ENCODE data around the gene G2E3. TPM values are rescaled to one million over a fixed set of nuclear protein-coding genes. Genes with fewer than 3 reads are reported as not detected.

The G2E3 gene
- total and polyA plus RNA-seq, 2 of the 4 experiments (the other 2 are of a cell fraction): 9.6 to 19.4 TPM

GRCh38 chr14:30585204-30585603 lies 26.2 kb downstream of the G2E3 start:
- Histone ChIP-seq H2AK5ac (ENCODE audit: low read depth, low read length) (no peak overlapping the region), H2BK15ac (ENCODE audit: low read depth, low read length) (no peak overlapping the region), H2BK20ac (ENCODE audit: low read depth, low read length) (no peak overlapping the region), H2AFZ (replicated peaks; ENCODE audit: low read length, poor library complexity) (no peak overlapping the region), H4K20me1 (ENCODE audit: insufficient read depth, low read length) (peaks cover 9% of the 10 kb centered on the region), H2BK120ac (ENCODE audit: low read depth, low read length) (no peak overlapping the region), H3K4me1 (ENCODE audit: control insufficient read depth, insufficient read depth, low read length) (peaks cover 5% of the 10 kb centered on the region; the same call in 1 of the 2 replicates), H3K9me1 (ENCODE audit: insufficient read depth, low read length) (peaks cover 3% of the 10 kb centered on the region), H3K18ac (ENCODE audit: low read depth, low read length) (no peak overlapping the region), H2BK5ac (ENCODE audit: low read depth, low read length, poor library complexity, severe bottlenecking) (no peak overlapping the region), H3K14ac (replicated peaks; ENCODE audit: low read depth, low read length) (no peak overlapping the region), H3K9ac (ENCODE audit: low read depth, low read length) (no peak overlapping the region), H3K36me3 (ENCODE audit: control insufficient read depth, insufficient read depth, low read length) (peaks cover 3% of the 10 kb centered on the region; the same call in 1 of the 2 replicates), H3K9me3 (ENCODE audit: control insufficient read depth, insufficient read depth, low read length) (no peaks in the 10 kb centered on the region), H4K8ac (ENCODE audit: low read depth in 2 of 2, low read length in 2 of 2) (no peak overlapping the region), H3K27me3 (ENCODE audit: control insufficient read depth, insufficient read depth, low read length) (no peaks in the 10 kb centered on the region), H3K23ac (ENCODE audit: low read depth, low read length) (no peak overlapping the region), H4K5ac (ENCODE audit: low read depth, low read length) (no peak overlapping the region), H3K4ac (ENCODE audit: low read depth, low read length) (no peak overlapping the region), H3K27ac (ENCODE audit: insufficient read depth, low read length) (no peak overlapping the region), H3K79me1 (ENCODE audit: low read depth in 1 of 2, low read length in 2 of 2) (peaks cover 33 to 41% of the 10 kb centered on the region in 2 experiments), H3K4me2 (ENCODE audit: low read depth, low read length) (no peak overlapping the region), H3K56ac (ENCODE audit: extremely low read depth, insufficient read depth, low read length) (no peak overlapping the region), H3K4me3 (ENCODE audit: insufficient read depth, low read depth, low read length) (no peak overlapping the region), H4K91ac (ENCODE audit: insufficient read depth, low read depth, low read length) (no peak overlapping the region), H2AK9ac (replicated peaks; ENCODE audit: low read depth, low read length, poor library complexity) (no peak overlapping the region)
- ChIA-PET POLR2A (ENCODE audit: unreplicated experiment) (no interaction called here), CTCF (no interaction called here)
- DNase-seq (no peak), ATAC-seq (ENCODE audit: low read depth) (no peak)
- TF ChIP-seq RAD21 (IDR thresholded peaks at IDR 0.05; ENCODE audit: low read length): no peak
- no peak for TF ChIP-seq ELK1 (IDR thresholded peaks at IDR 0.05; ENCODE audit: borderline replicate concordance, low read depth, low read length)
- TF ChIP-seq CHD1 (IDR thresholded peaks at IDR 0.05; ENCODE audit: low read depth, low read length): no peak
- in situ Hi-C loops (cut with MboI; ENCODE audit: low sequenced_read_pairs): no loop called here
- dilution Hi-C loops (cut with HindIII; ENCODE audit: low sequenced_read_pairs, unreplicated experiment): no loop called here
- no TSS peak for BruUV-seq (replicated peaks)
- intact Hi-C loops (cut with micrococcal nuclease): no loop called here

Data from IMR-90 (cell line).